GDM1 (cell line): ENCODE results near the gene BMP4.
"Not testable (repeated sequence)": the region's sequence is repeated elsewhere in the genome, so short reads cannot be mapped to it uniquely, and the experiment has no call there.

Source experiments
- DNase-seq: peaks from one replicate; lab custom pipeline; 2025; lab: John Stamatoyannopoulos, UW

BMP4 gene

DNA sequence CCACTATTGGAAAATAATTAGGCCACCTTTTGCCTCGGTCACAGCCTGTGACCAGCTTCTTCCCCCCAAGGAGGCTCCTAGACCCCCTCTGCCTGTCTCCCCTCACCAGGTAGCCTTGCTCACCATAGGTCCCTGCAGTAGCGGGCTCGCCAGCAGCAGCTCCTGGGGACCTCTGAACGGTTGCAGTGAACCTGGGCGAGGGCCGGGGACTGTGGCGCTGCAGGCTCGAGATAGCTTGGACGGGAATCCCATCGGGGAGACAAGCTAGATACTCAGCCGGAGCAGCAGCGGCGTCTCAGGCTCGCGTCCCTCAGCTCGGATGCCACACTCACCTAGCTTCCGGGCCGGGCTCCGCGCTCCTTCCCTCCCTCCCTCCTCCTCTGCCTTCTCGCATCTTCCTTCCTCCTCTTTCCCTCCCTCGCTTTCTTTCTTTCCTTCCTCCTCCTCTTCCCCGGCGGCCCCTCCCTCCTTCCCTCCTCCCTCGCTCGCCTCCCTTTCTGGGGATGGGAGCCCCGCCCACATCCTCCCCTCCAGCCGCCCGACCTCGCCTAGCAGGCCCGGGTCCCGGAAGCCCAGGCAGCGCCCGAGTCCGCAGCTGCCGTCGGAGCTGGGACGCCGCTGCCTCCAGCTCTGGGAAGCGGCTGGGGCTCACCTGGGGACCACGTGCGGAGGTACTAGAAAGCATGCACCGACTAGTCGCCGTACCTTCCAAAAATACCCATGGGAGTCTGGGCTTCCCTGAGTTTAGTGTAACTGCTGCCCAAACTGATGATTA is at the start of gene BMP4:
Gene BMP4, minus strand, starts transcription at position 399 of the 775 bp plus-strand sequence. CDS start 4,603 bp downstream, outside the sequence.
- no peak for DNase-seq

DNA sequence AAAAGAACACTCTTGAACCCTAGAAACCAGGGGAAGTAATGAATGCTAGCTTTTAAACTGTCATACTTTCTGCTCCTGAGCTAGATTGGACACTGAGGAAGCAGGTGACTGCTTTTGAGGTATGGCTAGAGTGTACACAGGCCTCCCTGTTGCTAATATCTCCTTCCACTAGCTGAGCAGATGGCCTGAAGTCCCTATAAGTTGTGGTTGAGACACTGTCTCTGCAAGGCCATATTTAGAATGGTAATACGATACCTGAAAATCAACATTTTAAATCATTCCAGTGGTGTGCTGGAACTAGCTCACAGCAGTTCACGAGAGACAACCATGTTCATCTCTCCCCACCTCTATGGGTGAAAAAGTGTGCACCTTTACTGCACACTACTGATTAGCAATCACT is 46.4 kb upstream of the BMP4 start:
- DNase-seq, result no peak

DNA sequence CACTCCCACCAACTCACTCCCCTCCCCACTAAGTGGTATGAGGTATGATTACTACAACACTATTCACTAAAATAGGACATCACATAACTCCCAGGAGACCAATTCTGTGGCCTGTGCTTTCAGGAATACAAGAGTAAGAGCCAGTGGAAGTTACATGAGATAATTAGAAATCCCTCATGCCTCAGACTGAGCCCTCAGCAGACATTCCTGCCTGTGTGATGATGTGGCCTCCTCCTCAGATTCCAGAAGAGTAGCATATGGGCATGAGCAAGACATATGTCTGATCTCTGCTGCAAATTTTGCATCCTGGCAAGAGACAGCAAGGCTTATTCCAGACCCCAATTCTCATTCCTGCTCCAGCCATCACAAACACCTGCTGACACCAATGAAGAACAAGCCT is 46.0 kb upstream of the BMP4 start:
- no peak for DNase-seq

DNA sequence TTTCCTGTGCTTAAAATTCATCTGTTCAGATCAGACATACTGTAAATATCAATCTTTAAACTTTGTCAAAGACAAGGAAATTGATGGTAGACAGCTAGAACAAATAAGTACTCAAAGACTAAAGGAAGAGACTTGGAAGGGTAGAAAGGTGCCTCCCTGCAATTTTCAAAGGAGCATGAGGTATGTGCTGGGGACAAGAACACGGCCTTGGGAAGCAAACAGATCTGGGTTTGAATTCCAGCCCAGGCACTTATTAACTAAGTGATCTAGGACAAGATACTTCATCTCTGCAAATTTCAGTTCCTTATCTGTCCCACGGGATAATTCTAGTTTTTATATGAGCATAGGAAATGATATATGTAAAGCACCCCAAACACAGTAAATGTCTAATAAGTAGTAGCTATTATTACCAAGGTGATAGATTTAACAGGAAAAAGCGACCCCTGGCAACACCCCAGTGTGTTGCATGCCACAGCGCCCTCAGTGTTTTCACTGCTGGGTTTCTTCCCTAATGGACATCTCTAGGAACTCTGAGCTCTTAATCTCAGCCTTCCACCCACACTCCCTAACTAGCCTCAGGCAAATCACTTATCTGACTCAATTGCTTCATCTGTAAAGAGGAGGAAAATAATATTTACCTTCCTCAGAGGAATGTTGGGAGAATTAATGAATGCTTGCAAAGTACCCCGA is 44.7 kb upstream of the BMP4 start:
- no peak for DNase-seq

DNA sequence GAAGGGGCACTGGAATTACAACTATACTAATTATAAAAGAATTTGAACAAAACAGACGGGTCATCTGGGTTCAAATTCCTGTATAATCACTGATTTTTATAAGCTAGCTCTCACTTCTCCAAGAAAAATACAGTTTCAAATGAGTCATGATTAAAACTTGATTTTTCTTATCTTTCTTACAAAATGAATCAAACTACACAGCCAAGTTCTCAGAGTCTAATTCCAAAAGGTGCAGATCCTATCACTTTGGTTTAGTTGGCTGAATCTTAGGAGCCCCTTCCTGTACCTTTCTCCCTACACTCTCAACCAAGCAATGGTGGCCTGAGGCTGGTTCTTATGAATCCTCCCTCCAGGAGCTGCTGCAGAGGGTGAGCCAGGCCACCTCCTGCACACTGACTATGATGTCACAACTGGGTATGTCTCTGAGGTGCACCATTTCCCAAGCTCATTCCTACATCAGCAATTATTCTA is 43.8 kb upstream of the BMP4 start:
- DNase-seq, result no peak

DNA sequence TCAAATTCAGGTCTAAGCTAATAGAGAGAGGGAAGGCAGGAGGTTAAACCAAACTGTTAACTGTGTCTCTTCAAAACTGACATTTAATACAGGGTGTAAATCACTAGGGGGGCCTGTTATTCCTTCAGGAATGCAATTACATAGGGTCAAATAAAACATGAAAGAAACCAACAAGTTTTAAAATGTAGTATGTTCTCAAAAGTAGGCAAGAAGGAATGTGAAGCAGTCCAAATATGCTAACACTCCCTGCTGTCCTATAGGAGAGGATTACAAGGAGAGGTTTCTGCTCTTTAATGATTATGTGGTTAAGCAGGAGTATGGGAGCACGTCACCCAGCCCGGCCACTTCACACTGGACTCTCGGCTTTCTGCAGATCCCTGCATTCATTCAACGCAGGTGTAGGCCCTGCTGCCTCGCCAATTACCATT is 42.5 kb upstream of the BMP4 start:
- DNase-seq, result no peak

GRCh38 chr14:53996041-53996440 is 39.4 kb upstream of the BMP4 start:
- DNase-seq, result no peak

- no peak for DNase-seq
These were observed 37.4 kb upstream of the BMP4 start for GRCh38 chr14:53993920-53994607.

- DNase-seq, result no peak
These were observed 34.4 kb upstream of the BMP4 start for GRCh38 chr14:53990978-53991377.

DNA sequence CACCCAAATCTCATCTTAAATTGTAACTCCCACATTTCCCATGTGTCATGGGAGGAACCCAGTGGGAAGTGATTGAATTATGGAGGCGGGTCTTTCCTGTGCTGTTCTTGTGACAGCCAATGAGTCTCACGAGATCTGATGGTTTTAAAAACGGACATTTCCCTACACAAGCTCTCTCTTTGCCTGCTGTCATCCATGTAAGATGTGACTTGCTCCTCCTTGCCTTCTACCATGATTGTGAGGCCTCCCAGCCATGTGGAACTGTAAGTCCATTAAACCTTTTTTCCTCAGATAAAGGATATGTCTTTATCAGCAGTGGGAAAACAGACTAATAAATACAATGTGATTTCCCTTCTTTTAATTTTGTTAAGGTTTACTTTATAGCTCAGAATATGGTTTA is 30.1 kb upstream of the BMP4 start:
- not testable (repeated sequence) for DNase-seq

DNA sequence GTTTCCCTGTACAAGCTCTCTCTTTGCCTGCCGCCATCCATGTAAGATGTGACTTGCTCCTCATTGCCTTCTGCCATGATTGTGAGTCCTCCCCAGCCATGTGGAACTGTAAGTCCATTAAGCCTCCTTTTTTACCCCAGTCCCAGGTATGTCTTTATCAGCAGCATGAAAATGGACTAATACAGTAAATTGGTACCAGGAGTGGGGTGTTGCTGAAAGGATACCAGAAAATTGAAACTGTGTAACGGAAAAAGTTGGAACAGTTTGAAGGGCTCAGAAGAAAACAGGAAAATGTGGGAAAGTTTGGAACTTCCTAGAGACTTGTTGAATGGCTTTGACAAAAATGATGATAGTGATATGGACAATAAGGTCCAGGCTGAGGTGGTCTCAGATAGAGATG is 28.3 kb upstream of the BMP4 start:
- not testable (repeated sequence) for DNase-seq

- DNase-seq, result no peak
These were observed 26.5 kb upstream of the BMP4 start for GRCh38 chr14:53983112-53983511.

DNA sequence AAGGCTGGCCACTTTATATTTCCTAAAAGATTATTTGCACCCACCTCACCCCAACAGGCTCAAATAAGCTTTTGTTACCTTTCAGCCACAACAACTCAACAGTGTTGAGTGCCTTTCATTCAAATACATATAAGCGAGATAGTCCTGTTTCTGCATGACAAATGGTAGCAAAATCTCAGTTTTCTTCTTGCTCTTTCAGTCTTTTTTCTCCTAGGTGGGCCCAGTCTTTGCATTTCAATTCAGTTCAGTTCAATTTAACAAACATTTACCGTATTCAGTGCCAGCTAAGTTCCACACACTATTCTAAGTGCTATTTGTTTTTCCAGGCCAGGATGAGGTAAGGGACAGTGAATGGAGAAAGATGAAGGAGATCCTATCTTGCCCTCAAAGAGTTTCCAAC is 25.9 kb upstream of the BMP4 start:
- no peak for DNase-seq

DNA sequence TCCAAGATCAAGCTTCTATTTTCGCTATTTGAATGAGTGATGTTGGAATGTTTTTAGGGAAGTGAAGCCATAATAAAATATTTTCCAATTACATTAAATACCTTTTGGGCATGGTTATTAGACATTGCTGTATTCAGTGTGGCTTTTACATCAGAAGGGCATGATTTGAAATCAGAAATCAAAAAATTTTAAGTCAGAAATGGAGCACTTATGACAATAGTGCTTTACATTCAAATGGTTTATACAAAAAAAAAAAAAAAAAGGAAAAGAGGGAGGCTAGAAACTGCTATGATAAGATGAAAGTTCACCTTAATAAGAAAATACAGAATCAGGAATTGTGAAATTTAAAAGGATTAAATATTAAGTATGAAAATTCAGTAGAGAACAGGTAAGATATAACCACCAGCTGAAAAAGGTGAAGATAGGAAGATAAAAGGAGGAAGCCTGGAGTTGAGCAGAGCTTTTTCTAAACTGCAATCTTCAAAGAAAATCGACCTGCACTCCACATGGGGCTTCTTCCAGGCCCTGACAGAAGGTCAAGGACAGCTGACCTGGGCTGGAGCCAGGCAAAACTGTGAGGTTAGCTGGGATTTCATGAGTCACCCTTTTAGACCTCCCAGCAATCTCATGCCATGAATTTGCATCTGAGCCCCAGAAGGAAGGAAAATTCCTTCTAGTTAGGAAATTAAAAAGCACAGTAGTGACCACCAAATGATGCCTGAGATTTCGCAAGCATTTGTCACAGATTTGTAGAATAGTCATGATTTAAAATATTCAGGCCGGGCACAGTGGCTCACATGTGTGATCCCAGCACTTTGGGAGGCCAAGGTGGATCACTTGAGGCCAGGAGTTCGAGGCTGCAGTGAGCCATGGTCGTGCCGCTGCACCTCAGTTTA is 23.4 kb upstream of the BMP4 start:
- no peak for DNase-seq

- DNase-seq, result no peak
These were observed 22.6 kb upstream of the BMP4 start for GRCh38 chr14:53979113-53979681.

GRCh38 chr14:53978194-53978593 is 21.6 kb upstream of the BMP4 start:
- no peak for DNase-seq

- DNase-seq, result no peak
These were observed 18.8 kb upstream of the BMP4 start for GRCh38 chr14:53975444-53975843.

GRCh38 chr14:53971521-53971920 is 14.9 kb upstream of the BMP4 start:
- DNase-seq, result no peak

DNA sequence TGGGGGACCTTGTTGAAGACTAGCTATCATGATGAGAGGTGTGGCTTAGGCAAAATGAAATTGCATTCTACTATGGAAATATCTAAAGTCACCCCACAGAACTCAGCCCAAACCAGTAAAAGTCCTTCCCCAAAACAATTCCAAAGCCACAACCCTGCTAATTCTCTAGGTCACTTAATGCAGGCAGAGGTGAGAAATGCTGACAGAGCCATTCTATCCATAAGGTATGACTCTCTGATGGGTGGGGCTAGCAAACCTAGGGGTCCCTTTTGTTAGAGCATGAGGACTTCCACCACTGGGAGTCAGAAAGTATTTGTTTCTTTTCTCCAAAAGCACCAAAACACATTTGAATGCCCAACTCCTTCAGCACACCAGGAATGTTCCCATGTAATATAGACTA is 12.7 kb upstream of the BMP4 start:
- no peak for DNase-seq

DNA sequence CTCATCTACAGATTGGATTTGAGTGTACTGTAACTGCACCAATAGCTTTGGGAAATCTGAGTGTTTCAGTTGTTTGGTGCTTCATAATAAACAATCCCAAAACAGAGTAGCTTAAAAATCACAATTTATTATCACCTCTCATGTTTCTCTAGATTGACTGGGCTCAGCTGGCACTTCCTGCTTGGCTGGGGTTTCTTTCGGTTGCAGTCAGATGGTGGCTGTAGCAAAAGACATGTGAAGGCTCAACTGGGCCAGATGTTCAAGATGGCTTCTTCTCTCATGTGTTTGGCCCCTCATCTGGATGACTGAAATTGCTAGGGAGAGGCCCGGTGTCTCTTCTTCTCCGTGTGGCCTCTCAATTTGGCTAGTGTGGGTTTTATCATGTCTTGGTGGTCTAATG is 12.1 kb upstream of the BMP4 start:
- no peak for DNase-seq

DNA sequence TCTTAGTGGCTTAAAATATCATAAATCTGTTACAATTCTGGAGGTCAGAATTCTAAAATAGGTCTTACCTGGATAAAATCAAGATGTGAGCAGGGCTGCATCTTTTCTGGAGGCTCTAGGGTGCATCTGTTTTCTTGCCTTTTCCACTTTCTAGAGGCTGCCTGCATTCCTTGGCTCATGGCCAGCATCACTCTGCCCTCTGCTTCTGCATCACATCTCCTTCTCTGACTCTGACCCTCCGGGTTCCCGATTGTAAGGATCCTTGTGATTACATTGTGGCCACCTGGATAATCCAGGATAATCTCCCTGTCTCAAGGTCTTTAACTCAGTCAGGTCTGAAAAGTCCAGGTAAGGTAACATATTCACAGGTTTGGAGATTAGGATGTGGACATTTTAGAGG is 11.0 kb upstream of the BMP4 start:
- no peak for DNase-seq

DNA sequence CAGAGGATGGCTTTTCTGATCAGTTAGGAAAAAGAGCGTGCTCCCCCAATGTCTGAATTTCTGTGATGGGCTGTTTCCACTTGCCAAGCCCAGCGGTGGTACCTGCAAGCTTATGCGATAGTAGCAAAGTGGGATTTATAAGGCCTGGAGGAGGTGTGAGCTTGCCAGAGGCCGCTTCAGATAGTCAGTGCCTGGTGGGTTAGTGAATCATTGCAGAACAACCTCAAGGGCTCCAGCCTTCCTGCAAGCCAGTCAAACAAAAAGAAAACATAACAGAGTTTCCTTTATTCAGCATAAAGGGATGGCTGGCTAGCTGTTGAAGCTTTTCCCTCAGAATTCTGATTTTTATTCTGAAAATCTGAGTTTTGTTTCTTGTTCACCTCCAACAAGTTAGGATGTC is 7.6 kb upstream of the BMP4 start:
- no peak for DNase-seq
